Measurements from ENCODE around the gene RSRC1. TPM values are rescaled to one million over a fixed set of nuclear protein-coding genes. Genes with fewer than 3 reads are reported as not detected.

The RSRC1 gene
- total RNA-seq, 1 experiment from 2014 or later: 35.8 TPM

DNA sequence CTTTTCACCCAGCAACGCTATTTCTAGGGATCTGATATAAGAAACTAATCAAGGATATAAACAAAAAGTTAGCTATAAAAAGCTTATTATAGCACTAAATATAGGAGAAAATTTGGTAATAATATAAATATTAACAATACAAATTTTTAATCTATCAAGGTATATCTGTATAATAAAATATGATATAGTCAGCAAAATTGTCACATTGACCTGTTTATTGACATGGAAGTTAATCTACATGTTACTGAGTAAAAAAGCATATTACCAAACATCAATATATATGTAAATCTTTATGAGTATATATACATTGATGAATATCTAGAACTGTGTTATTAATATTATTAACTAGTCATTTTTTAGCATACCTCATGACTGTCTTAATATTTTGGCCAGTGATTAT lies 30.3 kb upstream of the RSRC1 start:
- intact Hi-C loops (cut with micrococcal nuclease): no loop called here
- Mint-ChIP-seq H3K36me3 (ENCODE audit: insufficient read depth, unreplicated experiment) (no peaks in the 10 kb centered on the region), H3K27ac (ENCODE audit: low read depth, unreplicated experiment) (no peak overlapping the region), H3K9me3 (ENCODE audit: unreplicated experiment) (no peaks in the 10 kb centered on the region), H3K27me3 (ENCODE audit: insufficient read depth, unreplicated experiment) (no peaks in the 10 kb centered on the region), H3K4me1 (ENCODE audit: insufficient read depth, unreplicated experiment) (no peaks in the 10 kb centered on the region), H3K4me3 (ENCODE audit: unreplicated experiment) (no peak overlapping the region)
- no peak for DNase-seq (ENCODE audit: unreplicated experiment)
- ChIA-PET POLR2A (interaction anchor here (0.7 kb wide), 1 partner anchor 29 kb away, joined by 3 read pairs; no protein-coding TSS in a partner anchor), CTCF (no interaction called here)
- BruUV-seq (replicated peaks): no TSS peak
- TF ChIP-seq, protein P1, sequence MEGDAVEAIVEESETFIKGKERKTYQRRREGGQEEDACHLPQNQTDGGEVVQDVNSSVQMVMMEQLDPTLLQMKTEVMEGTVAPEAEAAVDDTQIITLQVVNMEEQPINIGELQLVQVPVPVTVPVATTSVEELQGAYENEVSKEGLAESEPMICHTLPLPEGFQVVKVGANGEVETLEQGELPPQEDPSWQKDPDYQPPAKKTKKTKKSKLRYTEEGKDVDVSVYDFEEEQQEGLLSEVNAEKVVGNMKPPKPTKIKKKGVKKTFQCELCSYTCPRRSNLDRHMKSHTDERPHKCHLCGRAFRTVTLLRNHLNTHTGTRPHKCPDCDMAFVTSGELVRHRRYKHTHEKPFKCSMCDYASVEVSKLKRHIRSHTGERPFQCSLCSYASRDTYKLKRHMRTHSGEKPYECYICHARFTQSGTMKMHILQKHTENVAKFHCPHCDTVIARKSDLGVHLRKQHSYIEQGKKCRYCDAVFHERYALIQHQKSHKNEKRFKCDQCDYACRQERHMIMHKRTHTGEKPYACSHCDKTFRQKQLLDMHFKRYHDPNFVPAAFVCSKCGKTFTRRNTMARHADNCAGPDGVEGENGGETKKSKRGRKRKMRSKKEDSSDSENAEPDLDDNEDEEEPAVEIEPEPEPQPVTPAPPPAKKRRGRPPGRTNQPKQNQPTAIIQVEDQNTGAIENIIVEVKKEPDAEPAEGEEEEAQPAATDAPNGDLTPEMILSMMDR (IDR thresholded peaks at IDR 0.05; ENCODE audit: unreplicated experiment): no peak

GRCh38 chr3:158084651-158085050 lies 25.2 kb upstream of the RSRC1 start:
- Mint-ChIP-seq H3K27ac (ENCODE audit: low read depth, unreplicated experiment) (no peak overlapping the region), H3K4me1 (ENCODE audit: insufficient read depth, unreplicated experiment) (no peaks in the 10 kb centered on the region), H3K9me3 (ENCODE audit: unreplicated experiment) (no peaks in the 10 kb centered on the region), H3K36me3 (ENCODE audit: insufficient read depth, unreplicated experiment) (no peaks in the 10 kb centered on the region), H3K27me3 (ENCODE audit: insufficient read depth, unreplicated experiment) (no peaks in the 10 kb centered on the region), H3K4me3 (ENCODE audit: unreplicated experiment) (no peak overlapping the region)
- no peak for DNase-seq (ENCODE audit: unreplicated experiment)
- TF ChIP-seq, protein P1 (IDR thresholded peaks at IDR 0.05; ENCODE audit: unreplicated experiment): no peak
- ChIA-PET POLR2A (interaction anchor here (0.6 to 1.0 kb wide), 3 partner anchors 43 to 433 kb away, joined by 3 read pairs; no protein-coding TSS in a partner anchor), CTCF (interaction anchor here (0.6 kb wide), 1 partner anchor 1371 kb away, joined by 3 read pairs; no protein-coding TSS in a partner anchor)
- BruUV-seq (replicated peaks): no TSS peak
- intact Hi-C loops (cut with micrococcal nuclease): no loop called here

- DNase-seq (ENCODE audit: unreplicated experiment): no peak
- Mint-ChIP-seq H3K9me3 (ENCODE audit: unreplicated experiment) (no peaks in the 10 kb centered on the region), H3K4me3 (ENCODE audit: unreplicated experiment) (no peak overlapping the region), H3K36me3 (ENCODE audit: insufficient read depth, unreplicated experiment) (no peaks in the 10 kb centered on the region), H3K4me1 (ENCODE audit: insufficient read depth, unreplicated experiment) (no peaks in the 10 kb centered on the region), H3K27me3 (ENCODE audit: insufficient read depth, unreplicated experiment) (no peaks in the 10 kb centered on the region), H3K27ac (ENCODE audit: low read depth, unreplicated experiment) (no peak overlapping the region)
- TF ChIP-seq, protein P1 (IDR thresholded peaks at IDR 0.05; ENCODE audit: unreplicated experiment): no peak
- no TSS peak for BruUV-seq (replicated peaks)
- ChIA-PET CTCF (interaction anchor here (0.6 kb wide), 1 partner anchor 1372 kb away, joined by 3 read pairs; no protein-coding TSS in a partner anchor), POLR2A (interaction anchor here (0.6 to 1.0 kb wide), 3 partner anchors 14 to 432 kb away, joined by 3 read pairs; no protein-coding TSS in a partner anchor)
- intact Hi-C loops (cut with micrococcal nuclease): no loop called here
Measured at GRCh38 chr3:158085358-158085757, 24.5 kb upstream of the RSRC1 start.

DNA sequence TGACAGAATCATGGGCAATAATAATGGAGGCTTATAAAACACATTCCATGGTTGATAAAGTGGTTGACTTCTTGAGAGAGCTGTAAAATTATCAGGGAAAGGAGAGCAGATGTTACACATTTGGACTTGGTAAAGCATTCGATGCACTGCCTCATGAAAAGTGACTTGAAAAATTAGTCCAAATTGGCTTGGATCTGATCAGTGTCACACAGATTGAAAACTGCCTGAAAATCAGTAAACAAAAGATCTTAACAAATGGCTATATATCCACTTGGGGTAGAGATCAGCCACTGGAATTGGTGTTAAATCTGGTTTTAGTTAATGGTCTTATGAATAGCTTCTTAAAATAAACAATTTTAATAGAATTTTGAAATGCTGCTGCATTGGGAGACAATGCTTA lies 24.0 kb upstream of the RSRC1 start:
- BruUV-seq (replicated peaks): no TSS peak
- Mint-ChIP-seq H3K9me3 (ENCODE audit: unreplicated experiment) (no peaks in the 10 kb centered on the region), H3K27ac (ENCODE audit: low read depth, unreplicated experiment) (no peak overlapping the region), H3K36me3 (ENCODE audit: insufficient read depth, unreplicated experiment) (no peaks in the 10 kb centered on the region), H3K4me1 (ENCODE audit: insufficient read depth, unreplicated experiment) (no peaks in the 10 kb centered on the region), H3K27me3 (ENCODE audit: insufficient read depth, unreplicated experiment) (no peaks in the 10 kb centered on the region), H3K4me3 (ENCODE audit: unreplicated experiment) (no peak overlapping the region)
- TF ChIP-seq, protein P1 (IDR thresholded peaks at IDR 0.05; ENCODE audit: unreplicated experiment): no peak
- intact Hi-C loops (cut with micrococcal nuclease): no loop called here
- CTCF ChIA-PET: interaction anchor here (0.8 kb wide), 1 partner anchor 370 kb away, joined by 3 read pairs; no protein-coding TSS in a partner anchor
- POLR2A ChIA-PET: interaction anchor here (1.0 kb wide), 1 partner anchor 302 kb away, joined by 3 read pairs; no protein-coding TSS in a partner anchor
- no peak for DNase-seq (ENCODE audit: unreplicated experiment)
